Measurements from ENCODE around the gene LRRC28.

- TF ChIP-seq RFX5 (IDR thresholded peaks at IDR 0.05; ENCODE audit: low read depth, low read length): no peak
- TF ChIP-seq CTCF (conservative IDR thresholded peaks at IDR 0.05; ENCODE audit: low read depth, low read length): no peak
- no peak for TF ChIP-seq CHD1 (IDR thresholded peaks at IDR 0.05; ENCODE audit: low read depth, low read length)
- no peak for TF ChIP-seq MXI1 (IDR thresholded peaks at IDR 0.05; ENCODE audit: borderline replicate concordance, low read depth, low read length)
- no peak for TF ChIP-seq MAZ (IDR thresholded peaks at IDR 0.05; ENCODE audit: borderline replicate concordance, low read depth, low read length)
- TF ChIP-seq POLR2A (IDR thresholded peaks at IDR 0.05; ENCODE audit: low read depth, low read length): no peak
- no peak for TF ChIP-seq BHLHE40 (IDR thresholded peaks at IDR 0.05; ENCODE audit: low read depth, low read length)
- TF ChIP-seq FOS (IDR thresholded peaks at IDR 0.05; ENCODE audit: low read depth, low read length): no peak
- TF ChIP-seq RAD21 (IDR thresholded peaks at IDR 0.05; ENCODE audit: low read length): no peak
- no peak for TF ChIP-seq ELK1 (IDR thresholded peaks at IDR 0.05; ENCODE audit: borderline replicate concordance, low read depth, low read length)
Observed at GRCh38 chr15:99320374-99321215, 69.3 kb downstream of the LRRC28 start.
